Measurements from ENCODE around the gene SOX18. TPM values are rescaled to one million over a fixed set of nuclear protein-coding genes. Genes with fewer than 3 reads are reported as not detected.

The SOX18 gene
- total and polyA plus RNA-seq, 2 of the 8 experiments (the other 6 are each of a cell fraction or from before 2014, with no cell fraction given) = 0.09 TPM; not detected in 1

DNA sequence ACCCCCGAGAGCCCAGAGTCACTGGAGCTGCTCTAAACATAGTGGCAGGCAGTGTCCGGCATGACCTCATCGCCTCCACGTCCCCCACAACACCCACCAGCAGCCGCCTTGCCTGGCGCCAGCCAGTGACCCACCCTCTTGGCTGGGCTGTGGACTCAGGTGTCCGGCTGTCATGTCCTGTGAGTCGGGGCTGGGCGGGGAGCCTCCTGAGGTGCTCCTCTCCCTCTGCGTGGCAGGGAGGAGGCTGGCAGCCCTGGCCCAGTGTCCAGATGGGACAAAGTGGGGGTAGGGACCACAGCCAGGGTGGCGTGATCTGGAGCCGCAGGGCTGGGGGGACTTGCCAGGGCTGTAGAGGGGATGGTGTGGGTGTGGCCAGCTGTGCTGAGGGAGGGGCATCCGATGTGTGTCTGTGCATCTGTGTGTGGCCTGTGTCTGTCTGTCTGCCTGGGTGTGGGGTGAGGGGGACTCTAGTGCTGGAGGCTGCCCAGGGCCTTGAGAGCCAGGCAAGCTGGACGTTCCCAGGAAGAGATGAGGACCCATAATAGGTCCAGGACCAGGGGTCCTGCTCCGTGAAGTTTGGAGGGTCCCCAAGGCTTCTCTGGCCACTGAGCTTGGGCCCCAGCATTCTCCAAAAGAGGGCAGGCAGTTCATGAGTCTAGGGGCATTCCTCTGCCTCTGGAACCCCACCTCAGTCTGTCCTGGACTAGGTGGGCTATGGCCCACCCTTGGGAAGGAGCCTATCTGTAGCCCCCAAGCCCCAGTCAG lies 2.3 kb upstream of the SOX18 start:
- no peak overlapping the region for H4K5ac ChIP-seq (ENCODE audit: insufficient read length, low read depth, low read length)
- no peak overlapping the region for H2BK15ac ChIP-seq (ENCODE audit: low read length)
- no peak overlapping the region for H3K4ac ChIP-seq (replicated peaks; ENCODE audit: insufficient read length, low read depth, low read length)
- no peaks in the 10 kb centered on the region for H3K79me1 ChIP-seq (ENCODE audit: low read depth, low read length)
- no peaks in the 10 kb centered on the region for H3K79me2 ChIP-seq (ENCODE audit: control insufficient read depth in 1 of 2, insufficient read depth in 2 of 2, low read length in 2 of 2)
- peaks cover 36 to 53% (median 43%) of the 10 kb centered on the region in 4 experiments for H3K27me3 ChIP-seq (replicated peaks in 1 of 4; ENCODE audit: control insufficient read depth in 3 of 4, extremely low read depth in 1 of 4, insufficient read depth in 3 of 4, low read length in 3 of 4)
- no peaks in the 10 kb centered on the region for H4K20me1 ChIP-seq (replicated peaks in 1 of 2; ENCODE audit: control insufficient read depth in 1 of 2, insufficient read depth in 2 of 2, low read length in 2 of 2)
- FAIRE-seq = no peak
- H4K91ac ChIP-seq (replicated peaks; ENCODE audit: insufficient read length, low read length) = no peak overlapping the region
- H3K56ac ChIP-seq (replicated peaks; ENCODE audit: insufficient read length, low read depth, low read length) = no peak overlapping the region
- no peak overlapping the region for H2BK12ac ChIP-seq (ENCODE audit: low read depth, low read length)
- H3K27ac ChIP-seq (ENCODE audit: low read depth, low read length) = no peak overlapping the region
- no peak overlapping the region for H3K4me2 ChIP-seq (ENCODE audit: insufficient read depth in 1 of 2, low read depth in 2 of 2, low read length in 2 of 2)
- H3K9ac ChIP-seq (replicated peaks in 1 of 4; ENCODE audit: extremely low read depth in 1 of 4, low read depth in 3 of 4, low read length in 3 of 4) = no peak overlapping the region
- no peaks in the 10 kb centered on the region for H3K9me3 ChIP-seq (ENCODE audit: insufficient read depth in 2 of 2, low read depth in 1 of 2, low read length in 1 of 2)
- H2BK120ac ChIP-seq (replicated peaks; ENCODE audit: low read depth, low read length) = no peak overlapping the region
- H4K8ac ChIP-seq (ENCODE audit: extremely low read depth, insufficient read depth, low read length) = no peak overlapping the region
- H3K23me2 ChIP-seq (ENCODE audit: low read depth, low read length) = peaks cover 4% of the 10 kb centered on the region; the same call in 1 of the 2 replicates
- WGBS, 2 experiments (ENCODE audit: extremely low coverage in 1 of 2, insufficient coverage in 1 of 2, insufficient read length in 1 of 2, insufficient replicate concordance in 2 of 2, low coverage in 1 of 2, low lambda C conversion rate in 2 of 2, missing lambda C conversion rate in 1 of 2) = 95% methylated on average over 15 of the region's 15 CpGs; no CpG with 5 or more reads in 1 of the 2 experiments
- no peak overlapping the region for H3K4me3 ChIP-seq (ENCODE audit: extremely low read depth in 1 of 4, insufficient read depth in 2 of 4, low read depth in 3 of 4, low read length in 4 of 4)
- no peak overlapping the region for H3K23ac ChIP-seq (ENCODE audit: insufficient read length)
- peaks cover 0 to 10% (median 0%) of the 10 kb centered on the region in 4 experiments; a peak in 1 of 8 replicates for H3K36me3 ChIP-seq (ENCODE audit: control insufficient read depth in 2 of 4, insufficient read depth in 4 of 4, low read length in 3 of 4)
- no peak overlapping the region for H3K18ac ChIP-seq (ENCODE audit: extremely low read depth, low read length)
- no peak overlapping the region for H3K14ac ChIP-seq (ENCODE audit: insufficient read length)
- no peak overlapping the region for H2BK5ac ChIP-seq (ENCODE audit: low read depth, low read length)
- H2AFZ ChIP-seq (ENCODE audit: low read length) = no peak overlapping the region
- POLR2A ChIA-PET (ENCODE audit: partially characterized antibody) = interaction anchor here (1.6 to 3.7 kb wide), 3 partner anchors 11 to 17 kb away, joined by 5 to 24 read pairs (median 7); partner anchors contain the start of gene TCEA2
- DNase-seq (ENCODE audit: low read depth in 1 of 2, low spot score in 2 of 2) = no peak
- CTCF ChIA-PET (ENCODE audit: partially characterized antibody) = interaction anchor here (0.7 to 15.0 kb wide), 7 partner anchors 9 to 71 kb away, joined by 3 to 139 read pairs (median 24); partner anchors contain the start of genes LKAAEAR1, OPRL1, PRPF6 and RGS19
- peaks cover 0 to 24% (median 11%) of the 10 kb centered on the region in 4 experiments; a peak in 6 of 7 replicates for H3K4me1 ChIP-seq (replicated peaks in 1 of 4; ENCODE audit: control insufficient read depth in 3 of 4, insufficient read depth in 4 of 4, low read length in 3 of 4)
- no peak overlapping the region for H2AK5ac ChIP-seq (ENCODE audit: low read depth, low read length)
- 0 out of 2 replicates have a peak overlapping the region, but pooled peaks have one; percentile 61 for H2BK20ac ChIP-seq (ENCODE audit: low read length)
- TF ChIP-seq ATF2 (IDR thresholded peaks at IDR 0.05; ENCODE audit: low read length) (no peak), RFX5 (IDR thresholded peaks at IDR 0.05; ENCODE audit: borderline replicate concordance, low read depth, low read length) (no peak), TAF1 (IDR thresholded peaks at IDR 0.05; ENCODE audit: low read depth, low read length) (no peak), EGR1 (IDR thresholded peaks at IDR 0.05; ENCODE audit: borderline replicate concordance, low read depth, low read length) (no peak), E2F6 (IDR thresholded peaks at IDR 0.05) (no peak), NRF1 (IDR thresholded peaks at IDR 0.05; ENCODE audit: low read depth, low read length) (no peak), HDAC2 (IDR thresholded peaks at IDR 0.05; ENCODE audit: borderline replicate concordance in 1 of 2, low read depth in 2 of 2, low read length in 2 of 2) (no peak), BCL11A (IDR thresholded peaks at IDR 0.05; ENCODE audit: low read depth in 2 of 2, low read length in 2 of 2) (no peak), CBX8 (IDR thresholded peaks at IDR 0.05; ENCODE audit: borderline replicate concordance, low read depth, low read length) (no peak)

All from H1 (cell line).